HL-60/S4 treated with retinoic acid at 250 ng/mL for 4 days and 3 days (cell line): ENCODE data around the gene GPR83.

ENCODE experiments used
- in situ Hi-C: fragments of 300-500 bp; cut with MboI; formaldehyde crosslinking; loops from 2 replicates; pipeline ENCODE4 v1.7.0; 2022; ENCODE audit warnings: low sequenced_read_pairs

The GPR83 gene

GRCh38 chr11:94376841-94377240, 24.4 kb downstream of the GPR83 start:
- in situ Hi-C loops, result no loop called here

GRCh38 chr11:94370576-94370975, 30.6 kb downstream of the GPR83 start:
- in situ Hi-C loops, result loop anchor here (25.0 kb wide), 1 partner anchor 108 kb away; no protein-coding TSS in a partner anchor

GRCh38 chr11:94350850-94351563, 50.2 kb downstream of the GPR83 start:
- in situ Hi-C loops, result loop anchor here (25.0 kb wide), 1 partner anchor 89 kb away; no protein-coding TSS in a partner anchor

GRCh38 chr11:94346311-94346710, 54.9 kb downstream of the GPR83 start:
- in situ Hi-C loops, result loop anchor here (25.0 kb wide), 1 partner anchor 566 kb away; no protein-coding TSS in a partner anchor

- in situ Hi-C loops, result loop anchor here (25.0 kb wide), 1 partner anchor 569 kb away; no protein-coding TSS in a partner anchor
Observed at GRCh38 chr11:94343495-94343894, 57.7 kb downstream of the GPR83 start.

GRCh38 chr11:94342250-94342649, 59.0 kb downstream of the GPR83 start:
- in situ Hi-C loops, result loop anchor here (25.0 kb wide), 1 partner anchor 570 kb away; no protein-coding TSS in a partner anchor

GRCh38 chr11:94338651-94339050, 62.6 kb downstream of the GPR83 start:
- in situ Hi-C loops, result loop anchor here (25.0 kb wide), 1 partner anchor 574 kb away; no protein-coding TSS in a partner anchor

GRCh38 chr11:94336033-94336432, 65.2 kb downstream of the GPR83 start:
- in situ Hi-C loops, result loop anchor here (25.0 kb wide), 1 partner anchor 576 kb away; no protein-coding TSS in a partner anchor

- in situ Hi-C loops, result loop anchor here (25.0 kb wide), 1 partner anchor 579 kb away; no protein-coding TSS in a partner anchor
Observed at GRCh38 chr11:94332814-94333213, 68.4 kb downstream of the GPR83 start.

- in situ Hi-C loops, result loop anchor here (25.0 kb wide), 1 partner anchor 582 kb away; no protein-coding TSS in a partner anchor
Observed at GRCh38 chr11:94330789-94331188, 70.4 kb downstream of the GPR83 start.

- in situ Hi-C loops, result loop anchor here (10.0 to 25.0 kb wide), 2 partner anchors 175 to 583 kb away; no protein-coding TSS in a partner anchor
Observed at GRCh38 chr11:94329501-94329900, 71.7 kb downstream of the GPR83 start.

- in situ Hi-C loops, result loop anchor here (10.0 to 25.0 kb wide), 2 partner anchors 176 to 584 kb away; no protein-coding TSS in a partner anchor
Observed at GRCh38 chr11:94328587-94329080, 72.6 kb downstream of the GPR83 start.
